ENCODE data around the gene SLC2A3.

DNA sequence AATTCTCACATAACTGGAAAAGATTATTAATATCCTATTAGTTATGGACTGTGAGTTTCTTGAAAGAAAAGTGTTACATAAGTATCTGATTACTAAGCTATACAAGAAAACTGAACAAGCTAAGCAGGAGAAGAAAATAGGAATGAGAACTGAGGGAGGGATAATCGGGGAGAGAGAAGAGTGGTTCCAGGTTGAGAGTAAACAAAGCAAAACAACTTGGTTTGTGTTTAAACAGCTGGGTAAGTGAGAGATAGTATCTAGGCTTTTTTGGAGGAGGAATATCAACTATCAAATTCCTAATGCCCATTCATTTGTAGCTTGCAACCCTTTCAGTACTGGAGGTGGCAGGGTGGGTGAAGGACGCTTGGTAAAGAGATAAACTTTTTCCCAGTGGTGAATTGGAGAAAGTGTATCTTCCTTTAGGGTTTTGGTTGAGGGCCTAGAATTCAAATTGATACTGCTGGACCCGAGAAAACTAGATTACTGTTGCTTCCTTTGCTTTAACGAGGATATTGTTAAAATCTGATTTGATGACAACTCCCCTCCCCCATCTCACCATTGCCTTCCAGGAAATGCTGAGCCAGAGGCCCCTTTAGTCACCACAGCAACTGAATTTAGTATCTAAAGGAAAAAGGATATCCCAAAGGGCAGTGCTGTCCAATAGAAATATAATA lies 2.0 kb upstream of the SLC2A3 start:
- TF ChIP-seq CTCF (IDR thresholded peaks at IDR 0.05) (no peak), ZFX (IDR thresholded peaks at IDR 0.05; ENCODE audit: borderline replicate concordance) (no peak)
